Measurements from ENCODE around the gene RBP3. TPM values are rescaled to one million over a fixed set of nuclear protein-coding genes. Genes with fewer than 3 reads are reported as not detected.

Gene RBP3
- total and polyA plus RNA-seq, 2 of the 4 experiments (the other 2 are of a cell fraction): not detected

- Histone ChIP-seq H3K36me3 (ENCODE audit: control insufficient read depth, insufficient read depth, low read length) (no peaks in the 10 kb centered on the region), H4K20me1 (ENCODE audit: insufficient read depth, low read length) (no peaks in the 10 kb centered on the region), H2BK20ac (ENCODE audit: low read depth, low read length) (no peak overlapping the region), H3K27me3 (ENCODE audit: control insufficient read depth, insufficient read depth, low read length) (peaks cover 43% of the 10 kb centered on the region), H3K9ac (ENCODE audit: low read depth, low read length) (no peak overlapping the region), H3K9me3 (ENCODE audit: control insufficient read depth, insufficient read depth, low read length) (no peaks in the 10 kb centered on the region), H4K91ac (ENCODE audit: insufficient read depth, low read depth, low read length) (no peak overlapping the region), H3K23ac (ENCODE audit: low read depth, low read length) (no peak overlapping the region), H3K14ac (replicated peaks; ENCODE audit: low read depth, low read length) (no peak overlapping the region), H3K9me1 (ENCODE audit: insufficient read depth, low read length) (no peaks in the 10 kb centered on the region), H3K18ac (ENCODE audit: low read depth, low read length) (no peak overlapping the region), H2AK9ac (replicated peaks; ENCODE audit: low read depth, low read length, poor library complexity) (no peak overlapping the region), H3K4me2 (ENCODE audit: low read depth, low read length) (no peak overlapping the region), H4K5ac (ENCODE audit: low read depth, low read length) (no peak overlapping the region), H3K4ac (ENCODE audit: low read depth, low read length) (no peak overlapping the region), H3K56ac (ENCODE audit: extremely low read depth, insufficient read depth, low read length) (no peak overlapping the region), H2AFZ (replicated peaks; ENCODE audit: low read length, poor library complexity) (no peak overlapping the region), H3K27ac (ENCODE audit: insufficient read depth, low read length) (no peak overlapping the region), H4K8ac (ENCODE audit: low read depth in 2 of 2, low read length in 2 of 2) (no peak overlapping the region), H3K4me3 (ENCODE audit: insufficient read depth, low read depth, low read length) (no peak overlapping the region), H2BK15ac (ENCODE audit: low read depth, low read length) (no peak overlapping the region), H2BK5ac (ENCODE audit: low read depth, low read length, poor library complexity, severe bottlenecking) (no peak overlapping the region), H2AK5ac (ENCODE audit: low read depth, low read length) (no peak overlapping the region), H3K4me1 (ENCODE audit: control insufficient read depth, insufficient read depth, low read length) (no peaks in the 10 kb centered on the region), H3K79me1 (ENCODE audit: low read depth in 1 of 2, low read length in 2 of 2) (no peaks in the 10 kb centered on the region), H2BK120ac (ENCODE audit: low read depth, low read length) (no peak overlapping the region)
- DNase-seq (no peak), ATAC-seq (ENCODE audit: low read depth) (no peak)
- intact Hi-C loops (cut with micrococcal nuclease) (no loop called here), in situ Hi-C loops (cut with MboI; ENCODE audit: low sequenced_read_pairs) (no loop called here), dilution Hi-C loops (cut with HindIII; ENCODE audit: low sequenced_read_pairs, unreplicated experiment) (no loop called here)
- ChIA-PET POLR2A (ENCODE audit: unreplicated experiment) (no interaction called here), CTCF (interaction anchor here (0.5 kb wide), 1 partner anchor 22 kb away, joined by 5 read pairs; no protein-coding TSS in a partner anchor)
- no TSS peak for BruUV-seq (replicated peaks)
- TF ChIP-seq POLR2A (IDR thresholded peaks at IDR 0.05; ENCODE audit: low read depth, low read length) (no peak), MAZ (IDR thresholded peaks at IDR 0.05; ENCODE audit: borderline replicate concordance, low read depth, low read length) (no peak), RAD21 (IDR thresholded peaks at IDR 0.05; ENCODE audit: low read length) (no peak), USF2 (IDR thresholded peaks at IDR 0.05; ENCODE audit: low read depth, low read length) (no peak)
- WGBS, 2 experiments (ENCODE audit: extremely low coverage in 2 of 2, insufficient read length in 1 of 2): 59% methylated on average over 3 of the region's 6 CpGs; no CpG with 5 or more reads in 1 of the 2 experiments
These were observed 27.4 kb upstream of the RBP3 start for GRCh38 chr10:47320812-47321211.

Measured in IMR-90 (cell line).